GM12878 (cell line): Measurements from ENCODE around the gene P2RX4. TPM values are rescaled to one million over a fixed set of nuclear protein-coding genes. Genes with fewer than 3 reads are reported as not detected.

Experiments used
- BACH1 ChIP-seq: fragments of 450-650 bp; IDR thresholded peaks from 2 replicates; pipeline ENCODE4 v1.6.1; 2017; ENCODE audit warnings: mild to moderate bottlenecking, borderline replicate concordance
- BHLHE40 ChIP-seq, 2 experiments: fragments of 450-650 bp in 1 of 2; IDR thresholded peaks; 2 replicates each; pipeline ENCODE4 v1.6.1; 2011 to 2017; ENCODE audit warnings: low read depth in 2 of 2, borderline replicate concordance in 1 of 2, improper control_type of control experiment in 1 of 2, low read length in 1 of 2, mild to moderate bottlenecking in 1 of 2
- CEBPB ChIP-seq, 2 experiments: fragments of 150-350 bp in 1 of 2; IDR thresholded peaks; 2 replicates each; pipeline ENCODE4 v1.6.1; 2012 to 2014; ENCODE audit warnings: low read depth in 2 of 2, low read length in 2 of 2, borderline replicate concordance in 1 of 2, inconsistent platforms in 1 of 2
- EP300 ChIP-seq, 2 experiments: fragments of 150-350 bp in 1 of 2; IDR thresholded peaks; 2 replicates each; pipeline ENCODE4 v1.6.1; 2011 to 2012; ENCODE audit warnings: low read depth in 2 of 2, low read length in 2 of 2, borderline replicate concordance in 1 of 2, improper control_type of control experiment in 1 of 2, inconsistent platforms in 1 of 2; ENCODE audit not compliant: control insufficient read depth in 1 of 2
- FOXK2 ChIP-seq: fragments of 450-650 bp; IDR thresholded peaks from 2 replicates; pipeline ENCODE4 v1.6.1; 2017; ENCODE audit warnings: mild to moderate bottlenecking, moderate library complexity
- GABPA ChIP-seq: IDR thresholded peaks from 2 replicates; pipeline ENCODE4 v1.6.1; 2014; ENCODE audit warnings: antibody characterized with exemption, low read depth, mild to moderate bottlenecking, inconsistent platforms
- GATAD2B ChIP-seq: fragments of 450-650 bp; conservative IDR thresholded peaks from 2 replicates; pipeline ENCODE4 v1.6.1; 2017; ENCODE audit warnings: low read depth, mild to moderate bottlenecking, moderate library complexity
- HDGF ChIP-seq: fragments of 450-650 bp; IDR thresholded peaks from 2 replicates; pipeline ENCODE4 v1.6.1; 2016; ENCODE audit warnings: antibody characterized with exemption
- IKZF2 ChIP-seq, 2 experiments: fragments of 450-650 bp; IDR thresholded peaks; 2 replicates each; pipeline ENCODE4 v1.6.1; 2017; ENCODE audit warnings: mild to moderate bottlenecking in 2 of 2, moderate library complexity in 2 of 2
- IRF4 ChIP-seq: IDR thresholded peaks from 2 replicates; pipeline ENCODE4 v1.6.1; 2011; ENCODE audit warnings: low read depth, low read length
- KLF5 ChIP-seq: fragments of 450-650 bp; IDR thresholded peaks from 2 replicates; pipeline ENCODE4 v1.6.1; 2014; ENCODE audit warnings: mild to moderate bottlenecking; ENCODE audit not compliant: partially characterized antibody
- LARP7 ChIP-seq: fragments of 450-650 bp; IDR thresholded peaks from 2 replicates; pipeline ENCODE4 v1.6.1; 2017; ENCODE audit warnings: mild to moderate bottlenecking
- RAD51 ChIP-seq: fragments of 450-650 bp; IDR thresholded peaks from 2 replicates; pipeline ENCODE4 v1.6.1; 2016; ENCODE audit warnings: moderate library complexity, mild to moderate bottlenecking, inconsistent platforms
- RFX5 ChIP-seq: IDR thresholded peaks from 2 replicates; pipeline ENCODE4 v1.6.1; 2011; ENCODE audit warnings: low read depth, low read length, improper control_type of control experiment
- SIX5 ChIP-seq: IDR thresholded peaks from 2 replicates; pipeline ENCODE4 v1.6.1; 2011; ENCODE audit warnings: mild to moderate bottlenecking, low read depth, low read length, moderate library complexity; ENCODE audit not compliant: severe bottlenecking
- SMC3 ChIP-seq: IDR thresholded peaks from 2 replicates; pipeline ENCODE4 v1.6.1; 2011; ENCODE audit warnings: low read length, improper control_type of control experiment, borderline replicate concordance
- SREBF2 ChIP-seq: IDR thresholded peaks from 2 replicates; pipeline ENCODE4 v1.6.1; 2012; ENCODE audit warnings: mild to moderate bottlenecking, low read length
- SRF ChIP-seq, 2 experiments: IDR thresholded peaks; 2 replicates each; pipeline ENCODE4 v1.6.1; 2011; ENCODE audit warnings: low read depth in 2 of 2, low read length in 2 of 2, mild to moderate bottlenecking in 1 of 2, moderate library complexity in 1 of 2
- ZNF24 ChIP-seq: fragments of 450-650 bp; IDR thresholded peaks from 2 replicates; pipeline ENCODE4 v1.6.1; 2017; ENCODE audit warnings: antibody characterized with exemption, mild to moderate bottlenecking
- polyA plus RNA-seq, 11 experiments: library from polyadenylated mRNA; depleted of rRNA in 4 of 11; unstranded in 6 of 11; stranded (reverse) in 5 of 11; fragments of >200 nt; fragmentation: Nextera tagmentation in 4 of 11; fragmentation: Illumina TruSeq in 1 of 11; extraction: Ambion mirVana in 4 of 11; extraction: Trizol in 1 of 11; gene quantifications; 1 replicate in 1 of 11; 2 replicates in 10 of 11; pipeline versions ENCODE4 v1.2.1 to v1.2.3, GENCODE V29; 2011 to 2016; ENCODE audit warnings: inconsistent platforms in 2 of 11, missing spikeins in 2 of 11, low read depth in 1 of 11
- total RNA-seq, 4 experiments: library from RNA; depleted of rRNA in 3 of 4; stranded (reverse); fragments of >200 nt in 3 of 4; fragmentation: Illumina TruSeq in 1 of 4; extraction: Trizol in 1 of 4; gene quantifications; 2 replicates each; pipeline versions ENCODE4 v1.2.1 to v1.2.3, GENCODE V29; 2013 to 2021
- TF ChIP-seq, protein P1 (sequence below): IDR thresholded peaks from 2 replicates; pipeline ENCODE4 v1.6.1; 2011; ENCODE audit warnings: low read depth, mild to moderate bottlenecking, low read length, moderate library complexity, borderline replicate concordance; ENCODE audit errors: extremely low read depth

P2RX4 gene
- total and polyA plus RNA-seq, 10 of the 15 experiments (the other 5 are each of a cell fraction or from before 2014, with no cell fraction given) = 9.0 to 43.4 (median 20.5) TPM

DNA sequence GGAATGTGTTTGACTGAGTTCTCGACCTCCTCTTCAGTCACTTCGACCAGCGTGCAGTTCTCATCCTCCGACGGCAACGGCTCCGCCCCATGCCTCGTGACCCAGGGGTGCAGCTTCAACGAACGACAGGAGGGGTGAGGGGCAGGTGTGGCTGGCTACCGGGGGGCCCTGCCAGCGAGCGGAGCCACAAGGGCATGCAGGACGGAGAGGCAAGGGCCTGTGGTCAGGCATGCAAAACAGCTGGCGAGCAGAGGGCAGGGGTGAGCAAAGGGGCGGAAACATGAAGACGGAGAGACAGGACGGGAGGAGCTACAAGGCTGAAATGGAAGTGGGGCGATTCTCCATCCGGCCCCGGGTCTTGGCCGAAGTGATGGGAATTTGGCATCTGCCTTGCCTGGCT, 38.7 kb downstream of the P2RX4 start (continued):
- TF ChIP-seq, protein P1, sequence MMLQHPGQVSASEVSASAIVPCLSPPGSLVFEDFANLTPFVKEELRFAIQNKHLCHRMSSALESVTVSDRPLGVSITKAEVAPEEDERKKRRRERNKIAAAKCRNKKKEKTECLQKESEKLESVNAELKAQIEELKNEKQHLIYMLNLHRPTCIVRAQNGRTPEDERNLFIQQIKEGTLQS = no peak
- no peak for TF ChIP-seq LARP7
- TF ChIP-seq SIX5 = no peak
- TF ChIP-seq SREBF2 = no peak
- peak; percentile 6; the same call in 1 of the 2 replicates for TF ChIP-seq SMC3
- no peak for TF ChIP-seq ZNF24
- TF ChIP-seq SRF (IDR thresholded peaks at IDR 0.05; ENCODE audit: low read depth in 2 of 2, low read length in 2 of 2) = peak; percentile 51 to 85
- TF ChIP-seq RAD51 = peak; percentile 41; the same call in 1 of the 2 replicates
- no peak for TF ChIP-seq RFX5
- no peak for TF ChIP-seq FOXK2
- TF ChIP-seq CEBPB (IDR thresholded peaks at IDR 0.05; ENCODE audit: borderline replicate concordance in 1 of 2, low read depth in 2 of 2, low read length in 2 of 2) = no peak
- TF ChIP-seq IKZF2 (IDR thresholded peaks at IDR 0.05) = no peak; a peak in 1 of 4 replicates
- no peak for TF ChIP-seq KLF5
- TF ChIP-seq EP300 (IDR thresholded peaks at IDR 0.05; ENCODE audit: borderline replicate concordance in 1 of 2, control insufficient read depth in 1 of 2, low read depth in 2 of 2, low read length in 2 of 2) = 0 out of 4 replicates have a peak, but pooled peaks of 1 of the 2 experiments have one; percentile 35
- no peak for TF ChIP-seq BACH1
- no peak for TF ChIP-seq IRF4
- TF ChIP-seq BHLHE40 (IDR thresholded peaks at IDR 0.05; ENCODE audit: borderline replicate concordance in 1 of 2, low read depth in 2 of 2, low read length in 1 of 2) = peak; percentile 77 to 78; a peak in 3 of 4 replicates
- TF ChIP-seq GABPA = no peak
- peak; percentile 95 for TF ChIP-seq HDGF
- TF ChIP-seq GATAD2B = no peak
